Transverse colon (tissue), 4 donors: ENCODE measurements around the gene NCOA5. TPM values are rescaled to one million over a fixed set of nuclear protein-coding genes. Genes with fewer than 3 reads are reported as not detected.
A peak's percentile ranks its signal among the peaks of the same experiment; 100 is the strongest.

ENCODE experiments used
- DNase-seq: peaks from one replicate; pipeline ENCODE4 v3.0.0-alpha.2; 2019
- H3K27ac ChIP-seq, 4 donors: fragments of 200-600 bp; sonication (generic); 2 replicates each; pipeline ENCODE4 v1.5.1; 2016 to 2018; ENCODE audit warnings: inconsistent platforms in 4 of 4
- H3K27me3 ChIP-seq: fragments of 200-600 bp; sonication (generic); 2 replicates; pipeline ENCODE4 v1.5.1; 2017; ENCODE audit warnings: inconsistent platforms
- H3K36me3 ChIP-seq, 4 donors: fragments of 200-600 bp; sonication (generic); 2 replicates each; pipeline ENCODE4 v1.5.1; 2017 to 2019; ENCODE audit warnings: inconsistent platforms in 4 of 4
- H3K4me1 ChIP-seq, 4 donors: fragments of 200-600 bp; sonication (generic); 2 replicates each; pipeline ENCODE4 v1.5.1; 2017 to 2020; ENCODE audit warnings: inconsistent platforms in 4 of 4
- H3K4me3 ChIP-seq, 4 donors: fragments of 200-600 bp; sonication (generic); 1 replicate in 1 of 4; 2 replicates in 3 of 4; pipeline versions ENCODE4 v1.5.1 to v1.6.1; 2017 to 2019; ENCODE audit warnings: inconsistent platforms in 4 of 4
- H3K9me3 ChIP-seq, 2 donors: fragments of 200-600 bp; sonication (generic); 2 replicates each; pipeline ENCODE4 v1.5.1; 2017 to 2019; ENCODE audit warnings: inconsistent platforms in 2 of 2
- CTCF ChIP-seq, 5 experiments: fragments of 200-600 bp in 3 of 5; fragments of 450-650 bp in 2 of 5; sonication (generic) in 3 of 5; IDR thresholded peaks; 1 replicate in 2 of 5; 2 replicates in 3 of 5; pipeline ENCODE4 v1.5.1; 2016 to 2017; ENCODE audit warnings: antibody characterized with exemption in 5 of 5, inconsistent platforms in 3 of 5, mild to moderate bottlenecking in 2 of 5, moderate library complexity in 1 of 5
- EP300 ChIP-seq: sonication (generic); formaldehyde crosslinking; IDR thresholded peaks from one replicate; pipeline ENCODE4 v1.6.1; 2017; ENCODE audit warnings: antibody characterized with exemption, low read depth
- POLR2A ChIP-seq: fragments of 450-650 bp; IDR thresholded peaks from one replicate; pipeline ENCODE4 v1.6.1; 2016; ENCODE audit warnings: antibody characterized with exemption, mild to moderate bottlenecking, moderate library complexity
- POLR2AphosphoS5 ChIP-seq, 3 donors: sonication (generic); formaldehyde crosslinking; IDR thresholded peaks; one replicate each; pipeline ENCODE4 v1.6.1; 2016; ENCODE audit warnings: antibody characterized with exemption in 3 of 3
- WGBS, 2 donors: methylation state at CpG; one replicate each; pipeline ENCODE4 v1.1.5; 2018; ENCODE audit warnings: low coverage in 1 of 2; 5-methylcytosine and 5-hydroxymethylcytosine counted together
- in situ Hi-C, 4 donors: fragments of 200-750 bp; cut with MboI; loops; one replicate each; pipeline versions ENCODE4 v1.15.0 to v1.15.1; 2017; ENCODE audit warnings: low sequenced_read_pairs in 3 of 4, low pct_ligation_motif_present in 1 of 4, low pct_unique_long_range_greater_than_20kb in 1 of 4
- intact Hi-C: fragments of 100-400 bp; cut with DNase I; formaldehyde crosslinking; loops from one replicate; pipeline ENCODE4 v1.15.1; 2023; ENCODE audit warnings: low total_unique reads
- total RNA-seq, 4 donors: library from RNA; depleted of rRNA; stranded (reverse); fragments of >200 nt; gene quantifications; one replicate each; pipeline ENCODE4 v1.1.0, GENCODE V29; 2016

NCOA5 gene
- total RNA-seq, 4 donors from 2014 or later: 18.3 to 97.3 (median 27.3) TPM

DNA sequence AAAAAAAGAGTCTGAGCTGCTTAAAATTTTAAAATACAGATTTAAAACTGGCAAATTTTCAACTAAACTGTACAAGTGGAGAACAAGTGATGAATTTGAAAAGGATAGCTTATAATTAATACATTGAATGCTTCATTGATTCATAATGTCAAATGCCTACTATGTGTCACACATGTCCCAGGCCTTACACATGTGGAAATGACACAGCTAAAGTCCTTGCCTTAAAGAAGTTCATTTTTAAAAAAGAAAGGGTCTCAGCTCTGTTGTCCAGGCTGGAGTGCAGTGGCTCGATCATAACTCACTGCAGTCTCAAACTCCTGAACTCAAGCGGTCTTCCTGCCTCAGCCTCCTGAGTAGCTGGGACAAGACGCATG is 5.0 kb downstream of the NCOA5 start:
- TF ChIP-seq CTCF (IDR thresholded peaks at IDR 0.05): no peak
- TF ChIP-seq POLR2A: no peak
- no peak for TF ChIP-seq POLR2AphosphoS5 (IDR thresholded peaks at IDR 0.05)
- no peak for TF ChIP-seq EP300
- no peak overlapping the region for H3K4me3 ChIP-seq
- peaks cover 39 to 87% (median 66%) of the 10 kb centered on the region in 4 donors for H3K4me1 ChIP-seq
- in situ Hi-C loops (no loop called here), intact Hi-C loops (no loop called here)
- peak overlapping the region in 3 of 4 donors; percentile 31 to 60 (median 38) for H3K27ac ChIP-seq
- DNase-seq: no peak
- no peaks in the 10 kb centered on the region for H3K9me3 ChIP-seq
- WGBS, 2 donors: 80 to 86% methylated on average over 1 to 3 of the region's 3 CpGs
- no peaks in the 10 kb centered on the region for H3K36me3 ChIP-seq
- H3K27me3 ChIP-seq: no peaks in the 10 kb centered on the region

DNA sequence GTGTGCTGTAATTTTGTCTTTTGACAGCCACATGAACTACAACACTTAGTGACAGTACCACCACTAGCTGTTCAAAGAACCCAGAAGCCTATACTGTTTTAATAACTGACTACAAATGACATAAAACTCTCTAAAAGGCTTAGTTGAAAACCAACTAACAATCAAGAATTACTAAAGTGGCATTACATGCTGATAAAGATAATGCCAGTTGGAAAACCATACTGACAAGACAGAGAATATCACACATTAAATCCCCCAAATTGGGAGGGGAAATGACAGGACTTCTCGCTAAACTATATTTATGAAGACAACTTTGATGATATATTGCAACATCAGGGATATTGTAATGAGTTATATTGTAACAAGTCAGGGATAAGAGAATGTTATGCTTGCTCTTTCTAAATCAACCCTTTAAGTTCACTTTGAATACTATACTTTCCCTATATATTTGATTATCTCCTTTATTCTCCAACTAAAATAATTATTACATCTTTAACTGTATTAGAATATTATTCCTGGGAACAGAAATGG is 6.2 kb downstream of the NCOA5 start:
- Histone ChIP-seq H3K4me3 (no peak overlapping the region), H3K4me1 (peaks cover 38 to 84% (median 64%) of the 10 kb centered on the region in 4 donors), H3K27ac (no peak overlapping the region), H3K27me3 (no peaks in the 10 kb centered on the region), H3K9me3 (no peaks in the 10 kb centered on the region), H3K36me3 (peaks cover 0 to 8% (median 2%) of the 10 kb centered on the region in 4 donors)
- no peak for DNase-seq
- in situ Hi-C loops: no loop called here
- WGBS, 2 donors: 85 to 90% methylated on average over 1 of the region's 1 CpG
- TF ChIP-seq CTCF (IDR thresholded peaks at IDR 0.05): no peak
- no peak for TF ChIP-seq POLR2A
- no peak for TF ChIP-seq EP300
- TF ChIP-seq POLR2AphosphoS5 (IDR thresholded peaks at IDR 0.05): no peak
- intact Hi-C loops: no loop called here

DNA sequence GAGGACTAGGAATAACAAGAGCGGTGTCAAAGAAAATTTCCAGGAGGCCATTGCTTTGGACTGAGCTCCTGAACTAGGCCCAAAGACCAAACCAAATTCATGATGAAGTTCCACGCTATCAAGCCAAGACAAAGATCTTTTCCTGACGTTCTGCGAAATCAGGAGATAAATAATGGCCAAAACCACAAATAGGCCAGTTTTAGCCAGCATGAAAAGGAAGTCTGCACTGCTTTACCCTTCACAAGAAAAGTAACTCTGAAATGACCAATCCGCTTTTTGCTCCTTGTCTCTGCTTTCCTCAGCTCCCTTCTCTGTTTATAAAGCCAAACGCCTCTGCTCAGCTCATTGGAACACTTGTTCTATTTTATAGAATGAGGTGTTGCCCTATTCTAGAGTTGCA is 6.7 kb downstream of the NCOA5 start:
- H3K27ac ChIP-seq: no peak overlapping the region
- peaks cover 0 to 13% (median 2%) of the 10 kb centered on the region in 4 donors for H3K36me3 ChIP-seq
- WGBS, 2 donors: 62 to 72% methylated on average over 6 of the region's 6 CpGs
- DNase-seq: no peak
- H3K9me3 ChIP-seq: no peaks in the 10 kb centered on the region
- in situ Hi-C loops: no loop called here
- intact Hi-C loops: no loop called here
- no peak overlapping the region for H3K4me3 ChIP-seq
- H3K4me1 ChIP-seq: peaks cover 33 to 79% (median 60%) of the 10 kb centered on the region in 4 donors
- H3K27me3 ChIP-seq: no peaks in the 10 kb centered on the region
- TF ChIP-seq POLR2A: no peak
- TF ChIP-seq EP300: no peak
- TF ChIP-seq POLR2AphosphoS5 (IDR thresholded peaks at IDR 0.05): no peak
- TF ChIP-seq CTCF (IDR thresholded peaks at IDR 0.05): no peak

DNA sequence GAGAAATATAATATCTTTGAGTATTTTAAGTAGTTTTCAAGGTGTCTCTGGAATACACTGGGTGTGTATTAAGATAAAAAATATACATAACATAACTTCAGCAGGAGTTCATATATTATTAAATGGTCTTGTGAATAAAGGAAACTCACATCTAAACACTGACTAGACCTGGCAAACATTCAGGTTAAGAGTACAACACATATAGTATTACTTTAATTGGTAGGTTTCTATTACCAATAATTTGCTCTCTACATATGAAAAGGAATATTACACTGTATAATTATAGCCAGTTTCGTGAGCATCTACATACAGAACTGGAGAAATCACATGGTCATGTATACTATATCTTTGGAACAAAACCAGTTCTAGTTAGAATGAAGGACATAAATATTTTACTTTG is 8.7 kb downstream of the NCOA5 start:
- Histone ChIP-seq H3K4me3 (no peak overlapping the region), H3K4me1 (peaks cover 15 to 59% (median 40%) of the 10 kb centered on the region in 4 donors), H3K27ac (no peak overlapping the region), H3K27me3 (no peaks in the 10 kb centered on the region), H3K9me3 (no peaks in the 10 kb centered on the region), H3K36me3 (peaks cover 0 to 16% (median 2%) of the 10 kb centered on the region in 4 donors)
- in situ Hi-C loops: no loop called here
- intact Hi-C loops: no loop called here
- no peak for DNase-seq
- WGBS, 2 donors: 82 to 94% methylated on average over 1 of the region's 1 CpG
- TF ChIP-seq POLR2AphosphoS5 (IDR thresholded peaks at IDR 0.05) (no peak), POLR2A (no peak), CTCF (IDR thresholded peaks at IDR 0.05) (no peak), EP300 (no peak)
